H1 (cell line): Measurements from ENCODE around the gene OTOGL. TPM values are rescaled to one million over a fixed set of nuclear protein-coding genes. Genes with fewer than 3 reads are reported as not detected.
"Not testable (repeated sequence)": the region's sequence is repeated elsewhere in the genome, so short reads cannot be mapped to it uniquely, and the experiment has no call there.

Experiments used
- CTCF ChIA-PET: fragments of 300-600 bp; sonication (Branson Sonifier 250); formaldehyde crosslinking; loops from one replicate; lab custom pipeline; 2021; ENCODE audit not compliant: partially characterized antibody; lab: Charles Lee
- POLR2A ChIA-PET: fragments of 300-600 bp; sonication (Branson Sonifier 250); formaldehyde crosslinking; loops from one replicate; lab custom pipeline; 2021; ENCODE audit warnings: inconsistent platforms; ENCODE audit not compliant: partially characterized antibody; lab: Charles Lee
- DNase-seq, 2 experiments: peaks; one replicate each; pipeline versions ENCODE4 v3.0.0 to v3.0.0-alpha.2; 2010 to 2022; ENCODE audit warnings: low spot score in 2 of 2, low read depth in 1 of 2, mixed read lengths in 1 of 2
- FAIRE-seq: peaks from 2 replicates; lab custom pipeline; 2011; peaks lifted over from hg19 to GRCh38; lab: Jason Lieb, UNC
- H2AFZ ChIP-seq: 2 replicates; pipeline ENCODE4 v1.8.1; 2012; ENCODE audit warnings: low read length, inconsistent platforms
- H2AK5ac ChIP-seq: 2 replicates; pipeline ENCODE4 v1.6.1; 2013; ENCODE audit warnings: low read depth, low read length
- H2BK120ac ChIP-seq: replicated peaks from 2 replicates; pipeline ENCODE3; 2013; ENCODE audit warnings: low read depth, low read length, inconsistent platforms
- H2BK12ac ChIP-seq: 2 replicates; pipeline ENCODE4 v1.6.1; 2013; ENCODE audit warnings: low read depth, low read length
- H2BK15ac ChIP-seq: 2 replicates; pipeline ENCODE4 v1.6.1; 2013; ENCODE audit warnings: low read length
- H2BK20ac ChIP-seq: 2 replicates; pipeline ENCODE4 v1.6.1; 2013; ENCODE audit warnings: low read length
- H2BK5ac ChIP-seq: 2 replicates; pipeline ENCODE4 v1.6.1; 2013; ENCODE audit warnings: low read depth, low read length
- H3K14ac ChIP-seq: 2 replicates; pipeline ENCODE4 v1.6.1; 2013; ENCODE audit warnings: inconsistent platforms; ENCODE audit not compliant: insufficient read length
- H3K18ac ChIP-seq: 2 replicates; pipeline ENCODE4 v1.6.1; 2013; ENCODE audit warnings: low read length; ENCODE audit errors: extremely low read depth
- H3K23ac ChIP-seq: 2 replicates; pipeline ENCODE4 v1.6.1; 2013; ENCODE audit warnings: inconsistent platforms; ENCODE audit not compliant: insufficient read length
- H3K23me2 ChIP-seq: 2 replicates; pipeline ENCODE4 v1.6.1; 2013; ENCODE audit warnings: low read depth, low read length
- H3K27ac ChIP-seq: 2 replicates; pipeline ENCODE4 v1.6.1; 2011; ENCODE audit warnings: low read depth, low read length, inconsistent platforms
- H3K27me3 ChIP-seq, 4 experiments: replicated peaks in 1 of 4; 1 replicate in 1 of 4; 2 replicates in 3 of 4; pipeline versions ENCODE4 v1.6.1 to v1.8.1; 2011 to 2013; ENCODE audit warnings: low read length in 3 of 4, mild to moderate bottlenecking in 3 of 4, inconsistent platforms in 2 of 4, mixed read lengths in 2 of 4, moderate library complexity in 1 of 4; ENCODE audit not compliant: control insufficient read depth in 3 of 4, insufficient read depth in 3 of 4; ENCODE audit errors: extremely low read depth in 1 of 4
- H3K36me3 ChIP-seq, 4 experiments: 2 replicates each; pipeline versions ENCODE4 v1.6.1 to v1.8.1; 2011 to 2013; ENCODE audit warnings: mild to moderate bottlenecking in 4 of 4, low read length in 3 of 4, moderate library complexity in 2 of 4, control low read depth in 1 of 4, inconsistent platforms in 1 of 4; ENCODE audit not compliant: insufficient read depth in 4 of 4, control insufficient read depth in 2 of 4
- H3K4ac ChIP-seq: replicated peaks from 2 replicates; pipeline ENCODE3; 2013; ENCODE audit warnings: low read length, low read depth, mixed read lengths, inconsistent platforms; ENCODE audit not compliant: insufficient read length
- H3K4me1 ChIP-seq, 4 experiments: replicated peaks in 1 of 4; 1 replicate in 1 of 4; 2 replicates in 3 of 4; pipeline versions ENCODE4 v1.6.1 to v1.8.1; 2011 to 2013; ENCODE audit warnings: low read length in 3 of 4, inconsistent platforms in 2 of 4, mixed read lengths in 1 of 4; ENCODE audit not compliant: insufficient read depth in 4 of 4, control insufficient read depth in 3 of 4
- H3K4me2 ChIP-seq, 2 experiments: 2 replicates each; pipeline versions ENCODE4 v1.6.1 to v1.8.1; 2011 to 2013; ENCODE audit warnings: low read depth in 2 of 2, low read length in 2 of 2, control low read depth in 1 of 2, inconsistent platforms in 1 of 2, mild to moderate bottlenecking in 1 of 2; ENCODE audit not compliant: insufficient read depth in 1 of 2
- H3K4me3 ChIP-seq, 4 experiments: fragments of 200-600, 300-600 bp in 1 of 4; sonication (generic), shearing (Covaris generic), sonication (Bioruptor Twin) in 1 of 4; 2 replicates each; pipeline versions ENCODE4 v1.5.1 to v1.8.1; 2011 to 2016; ENCODE audit warnings: low read length in 4 of 4, low read depth in 3 of 4, control low read depth in 2 of 4, inconsistent platforms in 2 of 4, mild to moderate bottlenecking in 2 of 4, mixed read lengths in 1 of 4, moderate library complexity in 1 of 4; ENCODE audit not compliant: insufficient read depth in 2 of 4; ENCODE audit errors: extremely low read depth in 1 of 4
- H3K56ac ChIP-seq: replicated peaks from 2 replicates; pipeline ENCODE3; 2013; ENCODE audit warnings: low read depth, mild to moderate bottlenecking, mixed read lengths, low read length, inconsistent platforms; ENCODE audit not compliant: insufficient read length
- H3K79me1 ChIP-seq: 2 replicates; pipeline ENCODE4 v1.6.1; 2013; ENCODE audit warnings: low read depth, low read length, control low read depth
- H3K79me2 ChIP-seq, 2 experiments: 2 replicates each; pipeline versions ENCODE4 v1.6.1 to v1.8.1; 2012 to 2013; ENCODE audit warnings: low read length in 2 of 2, mild to moderate bottlenecking in 2 of 2, inconsistent platforms in 1 of 2; ENCODE audit not compliant: insufficient read depth in 2 of 2, control insufficient read depth in 1 of 2
- H3K9ac ChIP-seq, 4 experiments: replicated peaks in 1 of 4; 1 replicate in 1 of 4; 2 replicates in 3 of 4; pipeline versions ENCODE4 v1.6.1 to v1.8.1; 2011 to 2013; ENCODE audit warnings: low read depth in 3 of 4, low read length in 3 of 4, control low read depth in 2 of 4, mild to moderate bottlenecking in 2 of 4, moderate library complexity in 2 of 4, inconsistent platforms in 1 of 4; ENCODE audit errors: extremely low read depth in 1 of 4
- H3K9me3 ChIP-seq, 2 experiments: 2 replicates each; pipeline versions ENCODE4 v1.6.1 to v1.8.1; 2012 to 2013; ENCODE audit warnings: mild to moderate bottlenecking in 2 of 2, moderate library complexity in 2 of 2, control low read depth in 1 of 2, inconsistent platforms in 1 of 2, low read depth in 1 of 2, low read length in 1 of 2, mixed read lengths in 1 of 2; ENCODE audit not compliant: insufficient read depth in 2 of 2
- H4K20me1 ChIP-seq, 2 experiments: replicated peaks in 1 of 2; 2 replicates each; pipeline versions ENCODE3 to v1.8.1; 2011 to 2013; ENCODE audit warnings: inconsistent platforms in 2 of 2, low read length in 2 of 2, mild to moderate bottlenecking in 1 of 2; ENCODE audit not compliant: insufficient read depth in 2 of 2, control insufficient read depth in 1 of 2
- H4K5ac ChIP-seq: 2 replicates; pipeline ENCODE4 v1.6.1; 2013; ENCODE audit warnings: low read length, low read depth, mixed read lengths, inconsistent platforms; ENCODE audit not compliant: insufficient read length
- H4K8ac ChIP-seq: 2 replicates; pipeline ENCODE4 v1.8.0; 2013; ENCODE audit warnings: mild to moderate bottlenecking, moderate library complexity, low read length, inconsistent platforms; ENCODE audit not compliant: insufficient read depth; ENCODE audit errors: extremely low read depth
- H4K91ac ChIP-seq: replicated peaks from 2 replicates; pipeline ENCODE3; 2013; ENCODE audit warnings: low read length, mixed read lengths, inconsistent platforms; ENCODE audit not compliant: insufficient read length
- EGR1 ChIP-seq: IDR thresholded peaks from 2 replicates; pipeline ENCODE4 v1.6.1; 2011; ENCODE audit warnings: low read depth, low read length, borderline replicate concordance
- JUND ChIP-seq: IDR thresholded peaks from 2 replicates; pipeline ENCODE4 v1.6.1; 2011; ENCODE audit warnings: mild to moderate bottlenecking, improper control_type of control experiment, low read length
- WGBS, 2 experiments: shearing (Covaris generic) in 1 of 2; methylation state at CpG; one replicate each; pipeline versions ENCODE4 v1.1.6 to v1.1.7; 2013 to 2015; ENCODE audit warnings: low lambda C conversion rate in 2 of 2, mixed read lengths in 2 of 2, inconsistent platforms in 1 of 2, low coverage in 1 of 2, missing lambda C conversion rate in 1 of 2; ENCODE audit not compliant: insufficient replicate concordance in 2 of 2, insufficient coverage in 1 of 2, insufficient read length in 1 of 2; ENCODE audit errors: extremely low coverage in 1 of 2, missing lambda C conversion rate in 1 of 2; 5-methylcytosine and 5-hydroxymethylcytosine counted together
- polyA plus RNA-seq, 7 experiments: library from polyadenylated mRNA; depleted of rRNA in 3 of 7; stranded (reverse) in 5 of 7; unstranded in 2 of 7; fragments of >200 nt in 5 of 7; fragments of 200-250 nt in 2 of 7; gene quantifications; 1 replicate in 5 of 7; 2 replicates in 1 of 7; 4 replicates in 1 of 7; pipeline versions ENCODE4 v1.2.1 to v1.2.3, GENCODE V29; 2011 to 2013; ENCODE audit warnings: missing spikeins in 2 of 7, mixed read lengths in 2 of 7
- total RNA-seq: library from RNA; stranded (reverse); fragmentation: NEBNext Ultra II Directional; extraction: Animal tissue kit (Norgen Biotek cat#: 25700); gene quantifications from 2 replicates; pipeline ENCODE4 v1.2.1, GENCODE V29; 2021

OTOGL gene
- total and polyA plus RNA-seq, 2 of the 8 experiments (the other 6 are each of a cell fraction or from before 2014, with no cell fraction given) = 0.12 to 0.17 TPM

DNA sequence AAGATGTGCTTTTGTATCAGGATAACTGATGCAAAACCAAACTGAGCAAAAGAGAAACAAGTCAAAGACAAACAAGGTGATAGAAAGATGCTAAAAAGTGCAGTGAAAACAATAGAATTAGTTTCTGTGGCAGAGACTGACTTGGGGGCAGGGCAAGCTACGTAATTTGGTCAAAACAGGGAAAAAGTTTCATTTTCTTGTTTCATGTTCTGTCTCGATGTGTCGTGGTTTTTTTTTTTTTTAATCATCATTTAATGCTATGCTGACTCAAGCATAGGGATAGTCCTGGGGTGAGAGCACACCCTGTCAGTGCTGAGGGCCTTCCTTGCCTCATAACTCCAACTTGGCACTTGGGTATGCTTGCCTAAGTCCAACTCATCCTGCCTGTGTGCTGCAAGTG is 200.6 kb downstream of the OTOGL start (continued):
- TF ChIP-seq EGR1 (no peak), JUND (no peak)
- TF ChIP-seq, all 59 proteins: peak for 0

GRCh38 chr12:80307436-80307835 is 208.1 kb downstream of the OTOGL start:
- CTCF ChIA-PET, H3K4me3 ChIP-seq, POLR2A ChIA-PET, H3K79me2 ChIP-seq, H2AK5ac ChIP-seq, H3K14ac ChIP-seq, H4K91ac ChIP-seq, H3K79me1 ChIP-seq, H3K56ac ChIP-seq, H3K4ac ChIP-seq, H3K23ac ChIP-seq, H2BK5ac ChIP-seq, H3K4me2 ChIP-seq, H3K23me2 ChIP-seq, H3K27ac ChIP-seq, DNase-seq, H3K9me3 ChIP-seq, H4K5ac ChIP-seq, H3K36me3 ChIP-seq, H4K20me1 ChIP-seq, H2BK12ac ChIP-seq, H3K4me1 ChIP-seq, FAIRE-seq, H3K27me3 ChIP-seq, H3K18ac ChIP-seq, H2BK15ac ChIP-seq, H2BK20ac ChIP-seq, H2BK120ac ChIP-seq, H4K8ac ChIP-seq, H3K9ac ChIP-seq, H2AFZ ChIP-seq: not testable (repeated sequence)
- WGBS, 2 experiments = no CpG with 5 or more reads among the region's 27 CpGs
